Body of pancreas (tissue), 4 donors: ENCODE results near the gene BTBD9.

Source experiments
- POLR2A ChIP-seq, 3 donors: fragments of 450-650 bp; IDR thresholded peaks; one replicate each; pipeline ENCODE4 v1.6.1; 2016; ENCODE audit warnings: antibody characterized with exemption in 3 of 3, mild to moderate bottlenecking in 2 of 3
- TF ChIP-seq, protein P1 (sequence below), 7 experiments: fragments of 450-650 bp in 4 of 7; fragments of 200-600 bp in 3 of 7; sonication (generic) in 3 of 7; IDR thresholded peaks; one replicate each; pipeline ENCODE4 v1.5.1; 2016 to 2019; ENCODE audit warnings: antibody characterized with exemption in 7 of 7

DNA sequence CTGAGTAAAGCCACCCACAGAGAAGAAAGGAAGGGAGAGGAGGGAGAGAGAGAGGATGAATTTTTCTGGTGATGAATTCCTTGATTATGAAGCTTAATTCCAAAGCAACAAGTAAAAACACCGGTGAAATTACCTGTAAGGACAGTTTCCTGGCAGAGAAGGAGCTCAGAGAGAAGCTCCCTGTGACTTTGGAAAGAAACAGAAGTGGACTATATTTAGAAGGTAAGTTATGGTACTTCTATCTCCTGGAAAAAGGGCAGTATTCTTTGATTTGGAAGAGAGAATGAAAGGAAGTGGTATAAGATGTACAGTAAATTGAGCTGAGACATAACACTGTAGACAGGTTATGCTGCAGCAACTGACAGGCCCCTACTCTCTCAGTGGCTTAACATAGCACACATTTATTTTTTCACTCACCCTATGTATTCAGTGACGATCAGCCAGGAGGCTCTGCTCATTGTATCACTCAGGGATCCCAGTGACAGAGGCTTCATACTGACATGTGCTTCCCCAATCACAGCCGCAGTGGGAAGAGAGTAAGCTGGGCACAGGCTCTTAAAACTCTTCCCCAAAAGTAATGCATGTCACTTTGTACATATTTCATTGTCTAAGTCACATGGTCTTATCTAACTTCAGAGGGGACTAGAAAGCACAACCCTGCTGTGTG, 349.5 kb downstream of the BTBD9 start:
- TF ChIP-seq, protein P1, sequence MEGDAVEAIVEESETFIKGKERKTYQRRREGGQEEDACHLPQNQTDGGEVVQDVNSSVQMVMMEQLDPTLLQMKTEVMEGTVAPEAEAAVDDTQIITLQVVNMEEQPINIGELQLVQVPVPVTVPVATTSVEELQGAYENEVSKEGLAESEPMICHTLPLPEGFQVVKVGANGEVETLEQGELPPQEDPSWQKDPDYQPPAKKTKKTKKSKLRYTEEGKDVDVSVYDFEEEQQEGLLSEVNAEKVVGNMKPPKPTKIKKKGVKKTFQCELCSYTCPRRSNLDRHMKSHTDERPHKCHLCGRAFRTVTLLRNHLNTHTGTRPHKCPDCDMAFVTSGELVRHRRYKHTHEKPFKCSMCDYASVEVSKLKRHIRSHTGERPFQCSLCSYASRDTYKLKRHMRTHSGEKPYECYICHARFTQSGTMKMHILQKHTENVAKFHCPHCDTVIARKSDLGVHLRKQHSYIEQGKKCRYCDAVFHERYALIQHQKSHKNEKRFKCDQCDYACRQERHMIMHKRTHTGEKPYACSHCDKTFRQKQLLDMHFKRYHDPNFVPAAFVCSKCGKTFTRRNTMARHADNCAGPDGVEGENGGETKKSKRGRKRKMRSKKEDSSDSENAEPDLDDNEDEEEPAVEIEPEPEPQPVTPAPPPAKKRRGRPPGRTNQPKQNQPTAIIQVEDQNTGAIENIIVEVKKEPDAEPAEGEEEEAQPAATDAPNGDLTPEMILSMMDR (IDR thresholded peaks at IDR 0.05), result no peak
- no peak for TF ChIP-seq POLR2A (IDR thresholded peaks at IDR 0.05)
